ENCODE results near the gene HIPK1. TPM values are rescaled to one million over a fixed set of nuclear protein-coding genes. Genes with fewer than 3 reads are reported as not detected.

Gene HIPK1
- 20.8 and 51.0 TPM in 2 replicates for total RNA-seq

DNA sequence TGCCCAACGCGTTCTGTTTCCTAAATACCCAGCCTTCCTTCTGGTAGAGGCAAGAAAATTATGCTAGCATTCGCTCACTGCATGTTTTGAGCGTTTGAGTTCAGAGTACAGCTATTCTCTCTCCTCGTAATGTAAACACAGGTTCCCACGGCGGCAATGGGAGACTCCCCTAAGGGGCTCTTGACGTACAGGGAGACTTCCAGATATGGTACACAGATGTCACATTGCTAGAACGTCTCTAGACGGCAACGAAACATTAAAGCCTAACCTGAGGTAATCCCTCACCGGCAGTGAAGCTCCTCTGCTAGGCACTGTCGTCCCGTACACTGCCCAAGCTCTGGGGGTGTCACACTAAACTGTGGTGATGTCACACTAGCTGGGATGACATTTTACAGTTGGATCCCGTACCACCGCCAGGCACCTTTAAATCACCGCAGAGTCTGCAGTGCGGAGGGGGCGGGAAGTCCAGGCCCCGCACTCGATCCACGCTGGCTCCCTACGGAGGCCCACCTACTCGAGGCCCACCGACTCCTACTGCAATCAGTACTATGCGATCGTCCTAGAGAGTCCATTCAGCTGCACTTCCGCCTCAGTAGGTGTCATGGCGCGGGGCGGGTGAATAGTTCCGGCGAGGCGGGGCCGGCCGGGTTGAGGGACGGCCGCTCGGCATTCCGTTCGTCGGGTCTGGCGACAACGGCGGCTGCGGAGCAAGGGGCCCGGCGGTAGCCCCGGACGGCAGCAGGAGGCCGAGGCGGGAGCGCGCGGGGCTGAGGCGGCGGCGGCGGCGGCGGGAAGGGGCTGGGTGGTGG is at the start of gene HIPK1:
Gene HIPK1 (plus strand): TSS at position 384 of the 809 bp plus-strand sequence.
- peak; percentile 52 for DNase-seq (ENCODE audit: low read depth)

DNA sequence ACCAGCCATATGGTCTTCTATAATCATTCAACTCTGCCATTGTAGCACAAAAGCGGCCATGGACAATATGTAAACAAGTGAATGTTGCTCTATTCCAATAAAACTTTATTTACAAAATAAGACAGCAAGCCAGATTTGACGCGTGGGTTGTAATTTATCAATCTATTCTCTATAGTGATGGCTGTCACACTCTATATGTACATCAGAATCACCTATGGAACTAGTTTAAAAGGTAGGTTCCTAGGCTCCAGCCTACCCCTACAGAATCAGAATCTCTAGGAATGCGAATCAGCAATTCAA is 49.4 kb upstream of the HIPK1 start:
- DNase-seq (ENCODE audit: low read depth), result no peak

DNA sequence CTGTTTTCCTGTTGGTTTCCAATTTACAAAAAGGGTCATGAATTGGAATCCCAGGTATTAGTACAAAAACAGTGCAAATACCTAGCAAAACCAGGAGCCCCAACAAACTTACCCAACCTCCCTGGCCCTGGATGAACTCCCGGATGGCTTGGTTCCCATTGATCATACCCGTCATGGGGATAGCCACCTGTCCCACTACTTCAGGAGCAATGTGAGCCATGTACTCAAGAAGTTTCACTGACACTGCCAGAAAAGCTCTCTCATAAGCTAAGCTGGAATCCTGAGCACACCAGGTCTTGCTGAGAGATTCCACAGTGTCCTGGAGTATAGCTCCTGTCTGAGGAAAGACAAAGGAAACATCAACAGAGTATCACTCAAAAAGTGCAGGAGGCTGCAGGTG is 47.5 kb upstream of the HIPK1 start:
- DNase-seq (ENCODE audit: low read depth), result no peak

DNA sequence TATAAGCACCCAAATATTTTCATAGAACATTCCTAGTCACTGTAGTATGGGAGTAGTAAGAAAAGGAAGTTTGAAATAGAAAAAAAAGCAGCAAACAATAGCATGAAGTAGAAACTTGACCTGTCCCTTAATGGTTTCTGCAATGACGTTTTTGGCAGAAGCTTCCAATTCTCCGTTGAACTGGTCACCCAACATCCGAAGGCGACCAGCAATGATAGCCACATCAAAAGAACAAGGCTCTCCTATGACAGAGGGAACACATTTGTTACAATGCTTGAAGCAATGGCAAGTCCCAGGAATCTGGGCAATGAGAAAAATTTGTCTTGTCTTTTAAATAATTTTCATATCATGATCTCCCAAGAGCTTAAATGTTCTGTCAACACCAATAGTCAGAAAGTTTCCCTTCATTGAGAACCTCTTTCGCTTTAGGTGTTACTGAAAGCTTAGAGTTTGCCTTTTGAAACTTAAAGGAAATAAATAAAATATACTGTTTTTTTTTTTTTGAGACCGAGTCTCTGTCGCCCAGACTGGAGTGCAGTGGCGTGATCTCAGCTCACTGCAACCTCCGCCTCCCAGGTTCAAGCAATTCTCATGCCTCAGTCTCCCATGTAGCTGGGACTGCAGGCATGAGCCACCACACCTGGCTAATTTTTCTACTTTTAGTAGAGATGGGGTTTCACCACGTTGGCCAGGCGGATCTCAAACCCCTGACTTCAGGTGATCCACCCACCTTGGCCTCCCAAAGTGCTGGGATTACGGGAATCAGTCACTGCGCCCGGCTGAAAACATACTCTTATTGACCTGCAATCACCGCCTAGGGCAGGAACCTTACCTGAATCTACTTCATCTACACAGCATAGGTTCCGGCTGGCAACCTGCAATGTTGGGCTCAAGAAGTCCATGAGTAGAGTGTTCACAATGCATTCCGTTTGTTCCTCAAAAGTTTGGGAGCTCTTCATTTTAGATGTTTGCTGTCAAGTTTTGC is 42.4 kb upstream of the HIPK1 start:
- DNase-seq (ENCODE audit: low read depth), result no peak

DNA sequence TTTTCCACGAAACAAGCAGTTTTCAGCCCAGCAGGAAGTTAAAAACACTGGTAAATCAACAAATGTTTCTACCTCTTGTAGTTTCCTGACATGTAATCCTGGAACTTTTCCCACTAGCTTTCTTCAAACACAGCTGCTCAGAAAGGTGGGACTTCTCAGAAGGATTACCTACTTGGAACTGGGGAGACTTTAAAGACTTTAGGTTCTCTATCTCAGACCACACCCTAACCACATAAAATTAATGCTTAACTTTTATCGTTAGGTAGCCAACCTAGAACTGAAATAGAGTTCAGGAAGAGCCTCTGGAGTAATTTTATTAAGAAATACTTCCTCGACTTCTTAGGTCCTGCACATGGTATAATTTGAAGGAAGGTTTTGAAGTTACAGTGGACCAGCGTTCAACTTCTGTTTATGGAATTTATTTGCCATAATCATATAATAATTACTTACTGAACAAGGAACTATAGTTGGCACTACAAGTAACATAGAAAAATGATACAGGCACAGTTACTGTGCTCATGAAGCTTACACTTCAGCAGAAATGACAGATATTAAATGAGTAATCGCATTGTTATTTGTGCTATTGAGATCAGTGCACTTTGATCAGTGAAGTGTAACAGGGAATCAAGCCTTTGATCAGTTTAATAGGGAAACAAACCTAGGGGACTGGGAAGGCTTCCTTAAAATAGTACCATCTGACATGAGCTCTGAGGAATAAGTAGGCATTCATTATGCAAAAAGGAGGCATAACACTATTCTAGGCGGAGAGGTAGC is 41.5 kb upstream of the HIPK1 start, which contains the start of gene BCL2L15:
Gene BCL2L15 (minus strand): TSS at position 180 of the 774 bp plus-strand sequence. CDS start 206 bp downstream, outside the sequence.
- peak; percentile 91 for DNase-seq (ENCODE audit: low read depth)

DNA sequence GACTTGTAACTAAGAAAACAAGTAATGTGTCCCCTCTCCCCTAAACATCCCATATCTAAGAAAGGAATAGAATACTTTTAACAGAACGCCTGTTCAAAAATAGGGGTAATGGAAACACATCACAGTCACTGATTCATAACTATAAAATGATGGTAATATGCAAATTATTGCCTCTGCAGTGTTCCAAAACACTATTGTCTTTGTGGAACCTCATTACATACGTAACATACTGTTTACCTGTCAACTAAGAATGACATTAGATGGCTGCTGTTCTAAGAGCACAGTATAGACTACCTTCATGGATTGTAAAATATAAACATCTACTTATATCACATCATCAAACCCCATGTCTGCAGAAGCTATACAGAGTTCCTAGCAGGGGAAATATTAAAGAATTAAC is 38.3 kb upstream of the HIPK1 start:
- no peak for DNase-seq (ENCODE audit: low read depth)

DNA sequence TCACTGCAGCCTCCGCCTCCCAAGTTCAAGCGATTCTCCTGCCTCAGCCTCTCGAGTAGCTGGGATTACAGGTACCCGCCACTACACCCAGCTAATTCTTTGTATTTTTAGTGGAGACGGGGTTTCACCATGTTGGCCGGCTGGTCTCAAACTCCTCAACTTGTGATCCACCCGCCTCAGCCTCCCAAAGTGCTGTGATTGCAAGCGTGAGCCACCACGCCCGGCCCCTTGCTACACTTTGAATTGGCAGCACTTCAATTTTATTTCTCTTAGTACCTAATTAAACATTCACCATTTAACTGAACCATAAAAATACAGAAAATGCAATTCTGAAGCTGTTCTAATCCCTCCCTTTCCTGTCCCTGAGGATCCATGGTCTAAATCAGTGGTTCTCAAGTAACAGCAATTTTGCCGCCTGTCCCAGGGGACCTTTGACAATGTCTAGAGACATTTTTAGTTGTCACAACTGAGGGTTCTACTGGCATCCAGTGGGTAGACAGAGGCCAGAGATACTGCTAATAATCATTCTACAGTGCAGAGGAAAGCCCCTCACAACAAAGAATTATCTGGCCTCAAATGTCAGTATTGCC is 37.4 kb upstream of the HIPK1 start:
- DNase-seq (ENCODE audit: low read depth), result no peak

DNA sequence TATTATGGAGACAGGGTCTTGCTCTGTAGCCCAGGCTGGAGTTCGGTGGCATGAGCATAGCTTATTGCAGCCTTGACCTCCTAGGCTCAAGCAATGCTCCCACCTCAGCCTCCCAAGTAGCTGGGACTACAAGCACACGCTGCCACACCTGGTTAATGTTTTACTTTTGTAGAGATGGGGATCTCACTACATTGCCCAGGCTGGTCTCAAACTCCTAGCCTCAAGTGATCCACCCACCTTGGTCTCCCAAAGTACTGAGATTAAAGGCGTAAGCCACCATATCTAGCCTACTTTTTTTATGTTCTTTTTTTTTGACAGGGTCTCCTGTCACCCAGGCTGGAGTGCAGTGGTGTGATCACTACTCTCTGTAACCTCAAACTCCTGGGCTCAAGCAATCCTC is 35.9 kb upstream of the HIPK1 start:
- no peak for DNase-seq (ENCODE audit: low read depth)

DNA sequence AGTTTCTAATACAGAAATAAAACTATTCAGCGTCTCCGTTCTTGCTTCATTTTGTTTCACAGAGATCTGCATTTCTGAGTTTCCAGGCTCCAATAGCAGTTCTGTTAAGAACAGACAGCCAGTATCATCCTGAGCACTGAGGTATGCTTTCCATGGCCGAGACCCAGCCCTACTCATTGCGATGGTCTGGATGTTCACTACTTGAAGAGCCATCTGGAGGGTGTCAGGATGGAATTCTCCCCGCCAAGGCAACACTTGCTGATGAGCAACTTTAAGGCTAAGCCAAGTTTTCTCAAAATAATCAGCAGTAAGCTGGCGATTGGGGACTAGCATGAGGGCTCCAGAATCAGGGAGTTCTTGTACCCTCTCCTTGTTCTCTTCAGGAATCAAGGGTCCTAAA is 34.0 kb upstream of the HIPK1 start:
- DNase-seq (ENCODE audit: low read depth), result no peak

DNA sequence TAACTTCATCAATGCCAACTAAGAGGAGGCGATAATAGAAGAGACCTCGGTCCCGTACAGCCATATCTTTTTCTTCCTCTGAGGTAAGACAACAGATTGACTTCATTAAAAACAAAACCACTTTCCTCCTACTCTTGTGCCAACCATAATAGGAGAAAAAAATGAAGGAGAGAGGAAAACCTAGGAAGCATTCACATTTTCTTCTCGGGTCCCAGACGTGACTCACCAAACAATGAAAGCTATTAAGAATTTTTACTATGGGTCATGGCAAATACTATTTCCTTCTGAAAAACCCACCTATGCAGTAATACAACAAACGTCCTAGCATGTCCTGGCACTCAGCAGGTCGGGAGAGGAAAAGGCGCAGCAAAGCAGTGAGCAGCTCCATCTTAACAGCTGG is 33.2 kb upstream of the HIPK1 start:
- no peak for DNase-seq (ENCODE audit: low read depth)

DNA sequence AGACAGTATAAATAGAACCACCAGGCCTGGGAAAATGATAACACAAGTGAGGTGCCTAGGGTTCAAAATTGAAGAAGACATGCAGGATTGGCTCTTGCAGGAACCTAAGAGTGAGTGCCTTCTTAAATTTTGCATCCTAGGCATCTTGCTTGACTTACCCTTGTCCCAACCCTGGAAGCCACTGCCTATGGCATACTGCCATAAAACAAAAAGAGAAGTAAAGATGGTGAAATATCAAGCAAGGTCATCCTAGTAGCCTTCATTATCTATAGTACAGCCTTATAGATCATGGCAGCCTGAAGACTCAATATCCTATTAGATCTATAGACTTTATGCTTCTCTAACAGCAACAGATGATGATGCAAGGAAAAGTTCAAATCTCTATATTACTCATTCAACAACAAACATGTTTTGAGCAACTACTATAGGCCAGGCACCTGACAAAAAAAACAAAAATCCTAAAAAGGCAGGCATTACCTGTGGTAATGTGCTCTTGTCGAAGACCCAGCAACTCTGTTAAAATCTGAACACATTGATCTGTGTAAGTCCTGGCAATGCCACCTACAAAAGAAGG is 30.8 kb upstream of the HIPK1 start:
- DNase-seq (ENCODE audit: low read depth), result no peak

DNA sequence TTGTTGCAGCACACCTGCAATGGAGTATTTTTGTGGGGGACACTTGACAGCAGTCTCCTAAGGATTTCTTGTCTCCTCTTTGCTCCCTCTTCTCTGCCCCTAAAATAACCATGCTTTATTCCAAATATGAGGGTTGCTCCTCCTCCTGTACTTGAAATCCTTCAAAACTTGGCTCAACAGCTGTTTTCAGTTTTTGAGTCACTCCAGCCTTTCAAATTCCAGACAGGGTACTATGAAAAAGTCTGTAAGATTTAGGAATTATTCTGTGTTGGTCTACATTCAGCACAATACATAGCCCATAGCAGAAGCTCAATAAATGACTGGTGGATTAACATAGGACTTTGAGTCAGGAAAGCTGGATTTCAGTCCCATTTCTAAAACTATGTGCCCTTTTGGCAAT is 30.0 kb upstream of the HIPK1 start:
- no peak for DNase-seq (ENCODE audit: low read depth)

DNA sequence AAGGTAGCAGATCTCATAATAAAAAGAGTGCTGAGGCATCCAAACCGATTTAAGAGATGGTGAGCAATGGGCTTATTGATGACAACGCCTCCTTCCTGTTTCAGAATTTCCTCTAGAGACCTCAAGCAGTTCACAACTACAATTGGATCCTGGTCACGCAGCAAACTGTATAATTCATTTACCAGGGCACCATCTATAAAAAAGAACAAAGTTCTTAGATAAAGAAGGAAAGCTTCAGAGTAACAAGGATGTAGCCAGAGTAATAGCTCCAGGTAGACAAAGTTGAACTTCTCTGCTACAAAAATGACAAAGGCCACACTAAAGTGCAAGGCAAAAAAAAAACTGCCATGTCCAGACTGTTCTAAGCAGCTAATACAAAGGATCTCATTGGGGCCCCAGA is 27.9 kb upstream of the HIPK1 start:
- no peak for DNase-seq (ENCODE audit: low read depth)

DNA sequence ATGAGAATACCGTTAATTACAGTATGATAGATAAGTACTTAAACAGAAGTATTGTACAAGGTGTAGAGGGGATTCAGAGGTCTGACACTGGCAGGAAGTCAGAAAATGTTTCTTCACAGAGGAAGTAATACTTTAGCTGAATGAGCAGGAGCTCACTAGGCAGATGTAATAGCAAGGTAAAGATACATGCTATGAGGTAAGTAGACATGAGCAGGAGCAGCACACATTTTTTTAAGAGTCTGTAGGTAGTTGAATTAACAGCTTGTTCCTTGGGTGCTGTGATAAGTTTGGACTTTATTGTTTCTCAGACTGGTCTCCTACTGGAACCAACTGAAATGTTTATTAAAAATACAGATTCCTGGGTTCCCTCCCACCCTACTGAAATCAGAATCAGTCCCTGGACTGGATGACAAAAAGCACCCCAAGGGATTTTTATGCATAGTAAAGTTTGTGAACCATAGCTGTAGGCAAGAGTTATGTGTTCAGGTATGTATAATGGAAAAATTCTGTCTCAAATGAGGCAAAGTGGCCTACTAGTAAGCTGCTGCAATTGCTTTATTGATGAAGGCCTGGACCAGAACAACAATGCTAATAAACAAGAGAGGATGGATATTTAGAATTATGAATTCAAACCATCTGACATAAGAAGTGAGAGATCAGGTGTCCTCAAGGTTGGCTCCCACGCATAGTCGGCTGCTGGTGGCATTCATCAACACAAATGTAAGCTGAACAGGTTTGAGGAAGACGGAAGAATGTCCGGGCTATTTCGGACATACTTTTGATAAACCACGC is 25.4 kb upstream of the HIPK1 start:
- DNase-seq (ENCODE audit: low read depth), result no peak

DNA sequence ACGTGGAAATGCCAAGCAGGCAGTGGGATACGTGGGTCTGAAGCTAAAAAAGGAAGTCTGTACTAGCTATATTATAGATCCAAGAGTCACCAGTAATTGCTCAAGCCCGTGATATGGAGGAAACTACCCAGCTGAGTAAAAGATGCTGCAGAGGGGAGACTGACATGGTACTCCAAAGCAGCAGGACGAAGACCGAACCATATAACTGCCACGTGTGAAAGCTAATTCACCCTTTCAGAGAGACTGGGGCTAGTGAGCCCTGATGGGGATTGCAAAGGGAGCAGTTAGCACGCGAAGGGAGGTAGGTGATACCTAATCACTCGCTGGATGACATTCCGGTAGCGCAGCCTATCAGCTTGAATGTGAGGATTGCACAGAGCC is 24.8 kb upstream of the HIPK1 start:
- no peak for DNase-seq (ENCODE audit: low read depth)

DNA sequence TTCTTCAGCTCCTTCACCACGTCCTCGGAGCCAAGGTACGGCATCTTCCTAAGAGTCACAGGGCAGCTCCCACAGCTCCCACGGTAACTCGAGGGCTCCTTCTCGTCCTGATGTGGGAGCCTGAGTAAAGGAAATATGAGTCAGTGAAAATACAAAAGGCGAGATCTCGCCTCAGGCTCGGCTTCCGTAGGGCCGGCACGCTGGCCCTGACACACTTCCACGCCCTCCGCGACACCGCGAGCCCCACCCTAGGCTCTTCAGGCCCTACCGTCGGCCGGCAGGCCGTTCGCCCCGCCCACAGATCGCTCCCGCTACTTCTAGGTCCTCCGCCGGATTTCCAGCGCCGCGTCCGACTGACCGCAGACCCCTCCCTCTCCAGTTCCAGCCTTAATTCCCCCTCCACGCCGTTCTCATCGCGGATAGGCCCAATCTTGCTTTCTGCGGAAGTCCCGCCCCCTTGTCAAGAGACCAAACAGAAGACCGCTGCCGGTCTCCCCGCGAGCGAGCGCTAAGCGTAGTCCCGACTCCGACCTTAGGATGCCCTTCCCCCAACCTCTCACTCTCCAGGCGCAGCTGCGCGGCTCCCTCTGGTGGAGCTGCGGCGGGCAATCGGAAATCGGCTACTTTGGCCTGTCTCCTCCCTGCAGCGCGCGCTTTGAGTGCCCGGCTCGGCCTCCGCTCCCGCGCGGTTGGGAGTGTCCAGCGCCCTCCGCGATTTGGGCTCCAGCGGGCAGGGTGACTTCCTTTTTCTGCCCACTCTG is 24.3 kb upstream of the HIPK1 start, which contains the start of the genes AP4B1 and DCLRE1B:
Gene AP4B1 (minus strand): TSS at position 126 of the 761 bp plus-strand sequence. CDS start 82 bp downstream, at position 44.
Gene DCLRE1B (plus strand): TSS at position 653 of the 761 bp plus-strand sequence. CDS start 261 bp downstream, outside the sequence.
- peak; percentile 98 for DNase-seq (ENCODE audit: low read depth)

DNA sequence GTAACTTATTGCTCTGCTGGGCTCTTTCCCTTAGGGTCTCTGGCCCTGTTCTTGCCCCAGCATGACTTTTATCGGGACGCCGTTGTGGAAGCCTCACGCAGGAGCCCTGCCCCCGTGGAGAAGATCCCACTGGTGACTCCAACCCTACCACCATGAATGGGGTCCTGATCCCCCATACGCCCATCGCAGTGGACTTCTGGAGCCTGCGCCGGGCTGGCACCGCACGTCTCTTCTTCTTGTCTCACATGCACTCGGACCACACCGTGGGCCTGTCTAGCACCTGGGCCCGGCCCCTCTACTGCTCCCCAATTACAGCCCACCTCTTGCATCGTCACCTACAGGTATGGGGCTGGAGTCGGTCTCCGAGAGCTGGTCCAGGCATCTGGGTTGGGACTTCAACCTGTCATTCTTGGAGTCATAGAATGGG is 23.7 kb upstream of the HIPK1 start:
- no peak for DNase-seq (ENCODE audit: low read depth)

DNA sequence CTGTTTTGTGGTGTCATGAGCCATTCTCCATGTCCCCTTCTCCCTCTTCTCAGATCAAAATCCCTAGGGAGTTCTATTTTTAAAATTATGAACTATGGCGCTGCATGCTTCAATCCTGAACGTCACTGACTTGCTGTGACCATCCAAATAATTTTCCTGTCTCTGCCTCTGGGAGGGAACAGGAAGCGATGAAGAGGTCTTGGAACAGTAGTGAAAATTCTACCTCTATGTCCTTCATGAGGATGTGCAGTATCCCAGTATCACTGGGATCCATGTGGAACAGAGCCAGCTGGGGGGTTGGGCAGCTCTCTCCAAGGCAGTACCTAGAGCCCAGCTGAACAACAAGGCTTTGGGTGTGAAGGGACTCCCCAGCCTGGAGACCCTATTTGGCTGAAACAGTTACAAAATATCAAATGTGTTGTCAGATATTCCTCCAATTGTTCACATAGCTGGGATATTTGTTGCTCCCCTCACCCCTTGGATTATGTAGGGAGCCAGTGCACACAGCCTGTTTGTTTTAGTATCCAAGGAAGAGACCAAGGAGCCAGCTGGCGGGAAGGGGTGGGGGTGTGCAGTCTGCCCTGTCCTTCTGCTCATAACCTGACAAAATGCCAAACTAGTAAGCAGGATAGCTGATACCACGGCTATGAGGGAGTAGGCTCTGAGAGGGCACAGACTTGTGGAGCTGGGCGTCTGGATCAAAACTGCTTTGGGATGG is 16.4 kb upstream of the HIPK1 start:
- DNase-seq (ENCODE audit: low read depth), result peak; percentile 63

DNA sequence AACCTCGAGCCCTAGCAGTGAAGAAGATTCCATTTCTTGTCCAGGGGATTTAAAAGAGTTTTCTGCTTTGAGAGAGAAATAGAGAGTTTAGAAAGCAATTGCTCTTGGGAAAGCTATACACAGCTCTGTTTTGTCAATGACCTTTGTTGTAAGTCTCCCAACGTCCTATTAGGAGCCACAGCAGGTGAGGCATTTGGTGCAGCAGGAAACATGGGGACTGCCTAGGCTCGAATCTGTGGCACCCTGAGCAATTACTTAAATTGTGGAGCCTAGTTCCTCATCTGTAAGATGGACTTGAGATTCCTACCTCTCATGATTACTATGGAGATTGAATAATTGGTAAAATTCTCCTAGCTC is 15.8 kb upstream of the HIPK1 start:
- DNase-seq (ENCODE audit: low read depth), result no peak

Measured in renal cortical epithelial cell (primary cell).